Sigmoid colon (tissue), 7 donors: Measurements from ENCODE around the gene CCDC159. TPM values are rescaled to one million over a fixed set of nuclear protein-coding genes. Genes with fewer than 3 reads are reported as not detected.

Experiments
- DNase-seq: peaks from one replicate; pipeline ENCODE4 v3.0.0-alpha.2; 2019
- H3K27ac ChIP-seq, 4 donors: fragments of 200-600 bp; sonication (generic); one replicate each; pipeline ENCODE4 v1.5.1; 2016 to 2019; ENCODE audit warnings: mild to moderate bottlenecking in 1 of 4
- H3K27me3 ChIP-seq, 3 donors: fragments of 200-600 bp; sonication (generic); one replicate each; pipeline ENCODE4 v1.5.1; 2019; ENCODE audit warnings: mild to moderate bottlenecking in 1 of 3
- H3K36me3 ChIP-seq, 4 donors: fragments of 200-600 bp; sonication (generic); one replicate each; pipeline ENCODE4 v1.5.1; 2016 to 2019
- H3K4me1 ChIP-seq, 4 donors: fragments of 200-600 bp; sonication (generic); one replicate each; pipeline ENCODE4 v1.5.1; 2017 to 2019
- H3K4me3 ChIP-seq, 4 donors: fragments of 200-600 bp; sonication (generic); one replicate each; pipeline ENCODE4 v1.5.1; 2017 to 2019; ENCODE audit warnings: mild to moderate bottlenecking in 2 of 4, moderate library complexity in 1 of 4
- H3K9me3 ChIP-seq, 4 donors: fragments of 200-600 bp in 3 of 4; sonication (generic) in 3 of 4; one replicate each; pipeline versions ENCODE4 v1.5.1 to v1.6.1; 2013 to 2019
- CTCF ChIP-seq, 4 experiments: fragments of 450-650 bp in 3 of 4; fragments of 200-600 bp in 1 of 4; IDR thresholded peaks; one replicate each; pipeline ENCODE4 v1.5.1; 2016 to 2019; ENCODE audit warnings: antibody characterized with exemption in 4 of 4, mild to moderate bottlenecking in 3 of 4, moderate library complexity in 2 of 4
- EP300 ChIP-seq, 4 donors: sonication (generic); formaldehyde crosslinking; IDR thresholded peaks; one replicate each; pipeline ENCODE4 v1.6.1; 2017; ENCODE audit warnings: antibody characterized with exemption in 4 of 4
- POLR2A ChIP-seq, 2 donors: fragments of 450-650 bp; IDR thresholded peaks; one replicate each; pipeline ENCODE4 v1.6.1; 2016; ENCODE audit warnings: antibody characterized with exemption in 2 of 2, mild to moderate bottlenecking in 2 of 2, moderate library complexity in 2 of 2
- POLR2AphosphoS5 ChIP-seq, 4 donors: sonication (generic); formaldehyde crosslinking; IDR thresholded peaks; one replicate each; pipeline ENCODE4 v1.6.1; 2017; ENCODE audit warnings: antibody characterized with exemption in 4 of 4
- WGBS, 2 donors: extraction: QIAGEN DNeasy Blood & Tissue Kit; methylation state at CpG; one replicate each; pipeline ENCODE4 v1.1.7; 2013; 5-methylcytosine and 5-hydroxymethylcytosine counted together
- intact Hi-C: fragments of 100-400 bp; cut with DNase I; formaldehyde crosslinking; loops from one replicate; pipeline ENCODE4 v1.15.1; 2023
- polyA plus RNA-seq, 3 donors: library from polyadenylated mRNA; stranded (reverse); fragments of 200-250 nt; gene quantifications; one replicate each; pipeline ENCODE4 v1.2.3, GENCODE V29; 2013
- total RNA-seq, 4 donors: library from RNA; depleted of rRNA; stranded (reverse); fragments of >200 nt; gene quantifications; one replicate each; pipeline ENCODE4 v1.1.0, GENCODE V29; 2016
- donor health status: healthy with polysubstance abuse.
- donor health status: Bipolar disorder and iron deficiency.
- donor health status: healthy.

CCDC159 gene
- total and polyA plus RNA-seq, 7 donors, result 11.6 to 42.4 (median 19.6) TPM

GRCh38 chr19:11384778-11385129 is 38.4 kb downstream of the CCDC159 start:
- 80 to 89% methylated on average over 5 of the region's 5 CpGs for WGBS, 2 donors
- Histone ChIP-seq H3K4me1 (peaks cover 0 to 43% (median 39%) of the 10 kb centered on the region in 4 donors), H3K27me3 (peaks cover 16 to 31% (median 30%) of the 10 kb centered on the region in 3 donors), H3K36me3 (no peaks in the 10 kb centered on the region), H3K9me3 (no peaks in the 10 kb centered on the region), H3K4me3 (no peak overlapping the region), H3K27ac (no peak overlapping the region)
- intact Hi-C loops, result loop anchor here (5.0 kb wide), 1 partner anchor 92 kb away; no protein-coding TSS in a partner anchor
- DNase-seq, result no peak
- TF ChIP-seq EP300 (IDR thresholded peaks at IDR 0.05) (no peak), POLR2A (IDR thresholded peaks at IDR 0.05) (no peak), POLR2AphosphoS5 (IDR thresholded peaks at IDR 0.05) (no peak), CTCF (IDR thresholded peaks at IDR 0.05) (no peak)

- peaks cover 11 to 20% (median 20%) of the 10 kb centered on the region in 3 donors for H3K27me3 ChIP-seq
- no peak for DNase-seq
- intact Hi-C loops, result no loop called here
- no peaks in the 10 kb centered on the region for H3K36me3 ChIP-seq
- TF ChIP-seq CTCF (IDR thresholded peaks at IDR 0.05) (no peak), EP300 (IDR thresholded peaks at IDR 0.05) (no peak), POLR2A (IDR thresholded peaks at IDR 0.05) (no peak), POLR2AphosphoS5 (IDR thresholded peaks at IDR 0.05) (no peak)
- peaks cover 0 to 20% (median 19%) of the 10 kb centered on the region in 4 donors for H3K4me1 ChIP-seq
- no peak overlapping the region for H3K27ac ChIP-seq
- no peaks in the 10 kb centered on the region for H3K9me3 ChIP-seq
- 67 to 76% methylated on average over 19 of the region's 19 CpGs for WGBS, 2 donors
- no peak overlapping the region for H3K4me3 ChIP-seq
Observed at GRCh38 chr19:11387162-11388034, 41.1 kb downstream of the CCDC159 start.

- no peaks in the 10 kb centered on the region for H3K4me1 ChIP-seq
- no peaks in the 10 kb centered on the region for H3K36me3 ChIP-seq
- no peak for TF ChIP-seq POLR2AphosphoS5 (IDR thresholded peaks at IDR 0.05)
- no peak for TF ChIP-seq CTCF (IDR thresholded peaks at IDR 0.05)
- no peak for TF ChIP-seq POLR2A (IDR thresholded peaks at IDR 0.05)
- TF ChIP-seq EP300 (IDR thresholded peaks at IDR 0.05), result no peak
- no peaks in the 10 kb centered on the region for H3K27me3 ChIP-seq
- DNase-seq, result no peak
- H3K27ac ChIP-seq, result no peak overlapping the region
- H3K4me3 ChIP-seq, result no peak overlapping the region
- WGBS, 2 donors, result 92 to 95% methylated on average over 2 of the region's 2 CpGs
- H3K9me3 ChIP-seq, result no peaks in the 10 kb centered on the region
- intact Hi-C loops, result no loop called here
Observed at GRCh38 chr19:11390359-11390758, 44.0 kb downstream of the CCDC159 start.

GRCh38 chr19:11390933-11391680 is 44.8 kb downstream of the CCDC159 start:
- Histone ChIP-seq H3K9me3 (no peaks in the 10 kb centered on the region), H3K27me3 (no peaks in the 10 kb centered on the region), H3K4me3 (no peak overlapping the region), H3K4me1 (no peaks in the 10 kb centered on the region), H3K36me3 (no peaks in the 10 kb centered on the region), H3K27ac (no peak overlapping the region)
- WGBS, 2 donors, result 85% methylated on average over 4 of the region's 4 CpGs
- DNase-seq, result no peak
- intact Hi-C loops, result no loop called here
- TF ChIP-seq POLR2A (IDR thresholded peaks at IDR 0.05), result no peak
- TF ChIP-seq CTCF (IDR thresholded peaks at IDR 0.05), result no peak
- no peak for TF ChIP-seq POLR2AphosphoS5 (IDR thresholded peaks at IDR 0.05)
- TF ChIP-seq EP300 (IDR thresholded peaks at IDR 0.05), result no peak
